GM18861 (cell line): ENCODE results near the gene MYL7.
"Not testable (repeated sequence)": the region's sequence is repeated elsewhere in the genome, so short reads cannot be mapped to it uniquely, and the experiment has no call there.

Source experiments
- ATAC-seq: cut with Tn5 transposase; IDR thresholded peaks from one replicate; pipeline ENCODE4 v1.9.1; 2021; ENCODE audit not compliant: unreplicated experiment

MYL7 gene

DNA sequence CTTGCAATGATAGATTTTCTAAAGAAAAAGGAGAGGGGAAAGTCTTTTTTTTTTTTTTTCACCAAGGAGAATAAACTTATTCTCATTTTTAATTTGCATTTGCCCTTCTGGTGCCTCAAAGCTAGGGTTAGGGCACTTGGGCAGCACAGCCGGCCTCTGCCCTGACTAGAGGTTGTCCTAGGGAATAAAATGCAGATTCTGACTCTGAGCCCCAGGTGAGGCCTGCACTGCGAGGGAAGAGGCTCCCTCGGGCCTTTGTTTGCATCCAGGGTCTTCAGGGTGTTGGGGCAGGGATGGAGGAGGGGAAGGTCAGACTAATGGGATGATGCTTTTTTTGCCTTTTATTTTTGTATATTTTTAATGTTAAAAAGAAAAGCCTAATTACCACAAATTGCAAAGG is 7.8 kb downstream of the MYL7 start:
- ATAC-seq = no peak

GRCh38 chr7:44132039-44132438 is 9.1 kb downstream of the MYL7 start:
- no peak for ATAC-seq

GRCh38 chr7:44131173-44132029 is 9.7 kb downstream of the MYL7 start:
- ATAC-seq = no peak

DNA sequence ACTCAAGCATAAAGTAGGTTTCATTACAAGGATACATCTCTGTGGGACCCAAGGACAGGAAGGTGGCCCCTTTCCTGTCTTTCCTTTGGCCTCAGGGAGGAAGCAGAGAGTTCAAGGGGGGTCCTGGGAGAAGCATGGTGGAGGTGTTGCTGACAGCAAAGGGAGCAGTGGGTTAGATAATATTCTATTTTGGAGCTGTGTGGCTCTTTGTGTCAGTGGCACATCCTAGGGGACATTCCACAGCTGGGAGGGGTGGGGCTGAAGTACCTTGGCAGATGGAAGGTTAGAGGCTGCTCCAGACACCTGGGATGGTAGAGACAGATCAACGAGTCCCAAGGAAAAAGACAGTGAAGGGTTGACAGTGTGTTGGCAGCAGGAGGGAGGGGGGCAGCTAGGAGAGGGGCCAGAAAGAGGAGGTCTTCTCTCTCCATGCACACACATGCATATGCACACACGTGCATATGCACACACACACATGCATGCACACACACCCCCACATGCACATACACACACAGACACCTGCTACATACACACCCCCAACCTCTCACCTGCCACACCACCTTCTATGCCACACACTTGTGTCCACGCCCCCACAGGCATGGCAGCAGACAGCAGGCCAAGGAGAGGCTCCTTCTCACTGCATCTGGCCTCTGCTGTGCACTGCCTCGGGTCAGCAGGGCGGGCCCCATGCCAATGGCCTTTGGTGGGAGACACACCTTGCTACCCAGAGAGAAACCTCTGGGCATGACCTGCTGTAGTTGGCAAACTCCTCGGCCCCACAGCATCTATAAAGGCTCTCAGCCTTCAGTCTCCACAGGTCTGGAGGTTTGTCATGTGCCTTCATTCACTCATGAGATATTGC is 12.2 kb downstream of the MYL7 start:
- ATAC-seq = no peak

- no peak for ATAC-seq
Observed at GRCh38 chr7:44127161-44127560, 14.0 kb downstream of the MYL7 start.

- not testable (repeated sequence) for ATAC-seq
Observed at GRCh38 chr7:44126574-44126973, 14.6 kb downstream of the MYL7 start.

DNA sequence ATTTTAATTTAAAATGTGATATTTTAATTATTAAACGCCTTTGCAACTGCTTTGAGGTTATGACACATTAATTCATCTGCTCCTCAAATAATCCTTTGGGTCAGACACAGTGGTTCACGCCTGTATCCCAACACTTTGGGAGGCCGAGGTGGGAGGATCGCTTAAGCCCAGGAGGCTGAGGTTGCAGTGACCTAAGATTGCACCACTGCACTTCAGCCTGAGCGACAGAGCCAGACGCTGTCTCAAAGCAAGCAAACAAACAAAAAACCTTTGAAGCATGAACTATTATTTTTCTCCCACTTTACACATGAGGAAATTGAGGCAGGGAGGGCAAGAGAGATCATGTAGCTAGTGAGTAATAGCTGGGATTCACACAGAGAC is 16.3 kb downstream of the MYL7 start:
- ATAC-seq = no peak

DNA sequence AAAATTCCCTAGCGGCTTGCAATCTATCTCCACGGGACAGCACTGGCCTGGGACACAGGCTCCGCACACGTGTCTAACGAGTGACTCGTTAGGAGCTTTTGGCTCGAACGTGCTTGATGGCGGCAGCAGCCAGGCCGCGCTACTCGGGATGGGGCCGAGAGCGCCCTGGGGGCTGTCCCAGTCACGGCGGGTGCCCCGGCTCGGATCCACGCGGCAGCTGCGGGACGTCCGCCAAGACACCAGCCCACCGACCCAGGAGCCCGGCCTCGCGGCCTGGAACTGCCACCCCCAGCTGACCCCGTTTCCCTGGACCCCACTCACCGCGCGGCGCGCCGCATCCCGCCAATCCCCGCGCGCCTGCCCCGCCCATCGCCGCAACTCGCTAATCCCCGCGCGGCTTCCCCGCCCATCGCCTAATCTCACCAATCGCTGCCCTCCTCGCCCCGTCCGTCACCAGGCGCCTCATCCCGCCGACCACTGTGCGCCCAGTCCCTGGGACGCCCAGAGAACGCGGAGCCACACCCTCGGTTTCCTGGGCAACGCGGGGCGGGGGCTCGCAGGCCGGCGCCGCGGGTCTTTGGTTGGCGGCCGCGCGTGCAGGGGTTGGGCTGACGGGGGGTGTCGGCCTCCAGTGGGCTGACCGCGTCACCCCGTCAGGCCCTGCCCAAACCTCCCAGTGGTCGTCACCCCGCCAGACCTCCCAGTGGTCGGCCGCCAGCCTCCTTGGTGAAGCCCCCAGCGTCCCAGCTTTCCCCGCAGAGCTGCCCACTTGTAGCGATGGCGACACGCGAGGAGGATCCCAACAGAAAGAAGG is 17.7 kb downstream of the MYL7 start, which contains the start of gene POLD2:
Gene POLD2 (minus strand): TSS at position 359 of the 814 bp plus-strand sequence. CDS start 1,495 bp downstream, outside the sequence.
- ATAC-seq = peak; percentile 96

- ATAC-seq = no peak
Observed at GRCh38 chr7:44122529-44122928, 18.6 kb downstream of the MYL7 start.

GRCh38 chr7:44121761-44122420 is 19.2 kb downstream of the MYL7 start:
- no peak for ATAC-seq

- no peak for ATAC-seq
Observed at GRCh38 chr7:44120395-44120794, 20.7 kb downstream of the MYL7 start.

DNA sequence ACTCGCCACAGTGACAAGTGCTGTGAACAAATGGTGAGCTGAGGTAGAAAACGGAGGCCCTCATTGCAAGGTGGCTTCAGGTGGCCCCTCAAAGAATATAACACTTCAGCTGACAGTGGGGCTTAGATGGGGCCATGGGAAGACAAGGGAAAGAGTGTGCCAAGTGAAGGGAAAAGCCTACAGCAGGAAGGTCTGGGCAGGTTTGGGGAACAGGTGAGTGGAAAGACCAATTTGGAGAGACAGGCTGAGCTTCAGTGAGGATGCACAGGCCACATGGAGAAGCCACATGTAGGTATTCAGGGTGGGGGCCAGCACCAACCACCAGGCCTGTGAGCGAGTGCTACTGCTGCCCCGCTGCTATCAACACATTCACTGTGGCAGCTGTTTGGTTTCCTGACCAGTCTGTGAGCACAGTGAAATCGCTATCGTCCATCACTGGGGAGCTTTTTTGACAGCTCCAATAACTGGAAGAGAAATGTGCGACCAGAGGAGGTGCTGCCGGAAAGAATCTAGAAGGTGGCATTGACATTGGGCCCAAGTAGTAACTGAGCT is 21.2 kb downstream of the MYL7 start:
- ATAC-seq = no peak

- no peak for ATAC-seq
Observed at GRCh38 chr7:44117801-44118429, 23.2 kb downstream of the MYL7 start.

- ATAC-seq = no peak
Observed at GRCh38 chr7:44116789-44117666, 24.1 kb downstream of the MYL7 start.

- ATAC-seq = no peak
Observed at GRCh38 chr7:44116087-44116788, 24.9 kb downstream of the MYL7 start.

GRCh38 chr7:44114586-44115310 is 26.4 kb downstream of the MYL7 start:
- ATAC-seq = no peak

GRCh38 chr7:44113764-44114354 is 27.3 kb downstream of the MYL7 start:
- ATAC-seq = no peak
